CD4-positive, CD25-positive, alpha-beta regulatory T cell (primary cell): ENCODE measurements around the gene TREX2. TPM values are rescaled to one million over a fixed set of nuclear protein-coding genes. Genes with fewer than 3 reads are reported as not detected.

ENCODE experiments used
- ATAC-seq, 2 donors: fragments of 150-1000 bp; cut with Tn5 transposase; one replicate each; pipeline ENCODE4 v1.10.0; 2021; ENCODE audit warnings: low read depth in 2 of 2, moderate number of reproducible peaks in 2 of 2, moderate library complexity in 1 of 2
- DNase-seq, 3 donors: peaks; one replicate each; pipeline versions ENCODE4 v3.0.0 to v3.0.0-alpha.2; 2012 to 2022; ENCODE audit warnings: mixed read lengths in 1 of 3
- H3K27ac ChIP-seq: one replicate; pipeline ENCODE4 v1.7.0; 2013; ENCODE audit warnings: mild to moderate bottlenecking, low read length; ENCODE audit not compliant: insufficient read depth, poor library complexity, severe bottlenecking
- H3K27me3 ChIP-seq: one replicate; pipeline ENCODE4 v1.7.0; 2013; ENCODE audit warnings: low read length; ENCODE audit not compliant: control insufficient read depth, insufficient read depth
- H3K36me3 ChIP-seq: one replicate; pipeline ENCODE4 v1.7.0; 2013; ENCODE audit warnings: mild to moderate bottlenecking, low read length, moderate library complexity; ENCODE audit not compliant: control insufficient read depth, insufficient read depth
- H3K4me1 ChIP-seq: 2 replicates; pipeline ENCODE4 v1.7.0; 2013; ENCODE audit warnings: mild to moderate bottlenecking, low read length; ENCODE audit not compliant: insufficient read depth, control insufficient read depth, poor library complexity, severe bottlenecking
- H3K4me3 ChIP-seq: one replicate; pipeline ENCODE4 v1.7.0; 2013; ENCODE audit warnings: low read depth, mild to moderate bottlenecking, low read length, moderate library complexity
- H3K9me3 ChIP-seq, 2 experiments: 1 replicate in 1 of 2; 2 replicates in 1 of 2; pipeline ENCODE4 v1.7.0; 2013; ENCODE audit warnings: low read length in 2 of 2, mild to moderate bottlenecking in 1 of 2, moderate library complexity in 1 of 2; ENCODE audit not compliant: control insufficient read depth in 2 of 2
- H3K27ac Mint-ChIP-seq, 3 donors: one replicate each; pipeline ENCODE4 v1.8.0; 2020 to 2022; ENCODE audit warnings: mild to moderate bottlenecking in 3 of 3, mixed read lengths in 3 of 3, moderate library complexity in 2 of 3
- H3K27me3 Mint-ChIP-seq: one replicate; pipeline ENCODE4 v1.8.0; 2022; ENCODE audit warnings: mild to moderate bottlenecking, mixed read lengths
- H3K36me3 Mint-ChIP-seq: one replicate; pipeline ENCODE4 v1.8.0; 2020; ENCODE audit warnings: mixed read lengths
- H3K4me1 Mint-ChIP-seq, 4 donors: one replicate each; pipeline ENCODE4 v1.8.0; 2020 to 2022; ENCODE audit warnings: mixed read lengths in 4 of 4, mild to moderate bottlenecking in 1 of 4
- H3K4me3 Mint-ChIP-seq, 4 donors: one replicate each; pipeline ENCODE4 v1.8.0; 2020 to 2022; ENCODE audit warnings: mild to moderate bottlenecking in 4 of 4, mixed read lengths in 4 of 4, moderate library complexity in 3 of 4
- H3K9me3 Mint-ChIP-seq, 7 donors: one replicate each; pipeline ENCODE4 v1.8.0; 2020 to 2022; ENCODE audit warnings: mixed read lengths in 7 of 7, mild to moderate bottlenecking in 3 of 7, moderate library complexity in 2 of 7
- polyA plus RNA-seq, 4 donors: library from polyadenylated mRNA; unstranded; fragments of 300-500 nt; fragmentation: Illumina TruSeq; gene quantifications; one replicate each; pipeline ENCODE4 v1.2.3, GENCODE V29; 2021
- total RNA-seq: library from RNA; stranded (reverse); gene quantifications from one replicate; pipeline ENCODE4 v1.2.3, GENCODE V29; 2022

Gene TREX2
- total and polyA plus RNA-seq, 5 donors from 2014 or later = 0.30 to 3.8 (median 0.71) TPM

DNA sequence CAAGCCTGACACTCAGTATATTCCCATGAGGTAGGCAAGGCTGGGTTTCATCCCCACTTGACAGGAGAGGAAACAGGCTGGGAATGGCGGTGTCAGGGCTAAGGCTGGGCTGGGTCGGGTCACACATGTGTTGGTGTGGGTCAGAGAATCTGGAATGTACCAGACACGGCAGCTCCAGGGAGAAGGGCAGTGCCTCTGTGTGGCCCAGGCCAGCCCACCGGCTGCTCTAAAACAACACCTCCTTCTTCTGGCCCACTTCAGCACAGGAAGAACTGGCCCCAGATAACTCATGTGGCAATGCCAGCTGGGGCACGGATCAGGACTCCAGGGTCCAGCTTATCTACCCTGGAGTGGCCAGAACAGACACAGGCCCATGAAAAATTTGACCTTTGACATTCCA is 18.3 kb upstream of the TREX2 start:
- Histone ChIP-seq H3K4me3 (no peak overlapping the region), H3K9me3 (no peaks in the 10 kb centered on the region), H3K27ac (no peak overlapping the region), H3K27me3 (no peaks in the 10 kb centered on the region), H3K4me1 (peaks cover 9% of the 10 kb centered on the region), H3K36me3 (peaks cover 13% of the 10 kb centered on the region)
- DNase-seq = no peak
- Mint-ChIP-seq H3K4me3 (no peak overlapping the region), H3K9me3 (no peaks in the 10 kb centered on the region), H3K36me3 (peaks cover 10% of the 10 kb centered on the region), H3K4me1 (peaks cover 0 to 16% (median 3%) of the 10 kb centered on the region in 4 donors), H3K27me3 (no peaks in the 10 kb centered on the region), H3K27ac (no peak overlapping the region)
- ATAC-seq = no peak

DNA sequence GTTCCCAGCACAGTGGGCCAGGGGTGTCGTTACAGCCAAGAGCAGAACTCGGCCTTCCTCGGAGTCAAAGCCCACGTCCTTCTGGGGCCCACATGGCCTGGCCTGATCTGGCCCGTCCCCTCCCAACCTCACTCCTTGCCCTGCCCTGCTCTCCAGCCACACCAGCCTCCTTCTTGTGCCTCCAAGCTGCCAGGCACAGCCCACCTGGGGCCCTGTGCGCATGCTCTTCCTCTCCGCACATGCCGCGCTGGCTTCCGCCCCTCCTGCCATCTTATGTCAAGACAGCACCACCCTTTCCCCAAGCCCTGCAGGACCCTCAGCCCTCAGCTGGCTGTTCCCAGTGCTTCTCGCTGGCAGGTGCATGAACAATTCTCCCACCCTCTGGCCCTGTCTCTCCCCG is 17.7 kb upstream of the TREX2 start:
- no peaks in the 10 kb centered on the region for H3K27me3 Mint-ChIP-seq
- H3K36me3 ChIP-seq = peaks cover 13% of the 10 kb centered on the region
- peaks cover 0 to 13% (median 2%) of the 10 kb centered on the region in 4 donors for H3K4me1 Mint-ChIP-seq
- no peak overlapping the region for H3K27ac Mint-ChIP-seq
- no peaks in the 10 kb centered on the region for H3K9me3 ChIP-seq
- peaks cover 3% of the 10 kb centered on the region for H3K4me1 ChIP-seq
- no peaks in the 10 kb centered on the region for H3K27me3 ChIP-seq
- H3K9me3 Mint-ChIP-seq = no peaks in the 10 kb centered on the region
- no peak for DNase-seq
- peak overlapping the region in 1 of 4 donors; percentile 27 for H3K4me3 Mint-ChIP-seq
- H3K36me3 Mint-ChIP-seq = peaks cover 15% of the 10 kb centered on the region
- ATAC-seq = no peak
- no peak overlapping the region for H3K27ac ChIP-seq
- H3K4me3 ChIP-seq = no peak overlapping the region

DNA sequence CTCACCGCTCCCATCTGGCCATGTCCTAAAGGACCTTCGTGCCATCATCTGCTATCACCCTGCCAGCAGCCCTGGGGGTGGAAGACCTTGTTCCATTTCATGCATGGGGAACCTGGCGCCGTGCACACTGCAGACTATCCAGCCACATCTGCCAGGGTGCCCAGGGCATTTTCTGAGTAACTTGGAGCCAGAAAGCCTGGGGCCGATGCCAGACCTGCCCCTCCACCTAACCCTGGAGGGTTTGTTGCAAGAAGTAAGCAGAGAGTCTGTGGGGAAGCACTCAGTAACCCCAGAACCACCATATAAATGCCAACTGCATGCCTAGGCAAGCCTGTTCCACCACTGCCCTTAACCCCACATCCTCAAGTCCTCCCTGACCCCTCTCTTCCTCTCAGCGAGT is 17.2 kb upstream of the TREX2 start:
- ATAC-seq = no peak
- peaks cover 0 to 12% (median 2%) of the 10 kb centered on the region in 4 donors for H3K4me1 Mint-ChIP-seq
- H3K36me3 Mint-ChIP-seq = peaks cover 17% of the 10 kb centered on the region

DNA sequence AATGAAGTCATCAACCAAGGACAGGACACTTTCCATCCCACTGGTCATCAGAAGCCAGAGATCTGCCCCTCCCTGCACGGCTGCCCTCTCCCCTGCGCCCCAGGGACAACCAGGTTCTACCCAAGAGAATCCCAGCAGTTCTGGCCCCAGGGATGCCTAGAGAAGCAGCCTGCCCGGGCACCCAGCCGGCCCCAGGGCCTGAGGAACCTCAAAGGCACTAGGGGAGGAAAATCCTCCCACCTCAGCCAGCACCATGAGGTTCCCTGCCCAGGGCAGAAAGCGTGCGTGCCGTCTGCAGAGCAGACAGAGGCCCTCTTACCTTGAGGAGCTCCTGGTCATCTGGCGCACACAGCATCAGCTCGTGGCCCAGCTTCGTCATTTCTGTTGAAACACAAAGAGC is 16.4 kb upstream of the TREX2 start:
- Mint-ChIP-seq H3K36me3 (peaks cover 17% of the 10 kb centered on the region), H3K27ac (no peak overlapping the region), H3K9me3 (no peaks in the 10 kb centered on the region), H3K4me3 (no peak overlapping the region), H3K27me3 (no peaks in the 10 kb centered on the region), H3K4me1 (peaks cover 0 to 6% (median 1%) of the 10 kb centered on the region in 4 donors)
- DNase-seq (no peak), ATAC-seq (no peak)
- no peaks in the 10 kb centered on the region for H3K9me3 ChIP-seq
- no peak overlapping the region for H3K27ac ChIP-seq
- H3K36me3 ChIP-seq = peaks cover 13% of the 10 kb centered on the region
- H3K27me3 ChIP-seq = no peaks in the 10 kb centered on the region
- no peaks in the 10 kb centered on the region for H3K4me1 ChIP-seq
- H3K4me3 ChIP-seq = no peak overlapping the region

More for the DNA sequence above, 17.2 kb upstream of the TREX2 start:
- no peaks in the 10 kb centered on the region for H3K9me3 ChIP-seq
- peaks cover 13% of the 10 kb centered on the region for H3K36me3 ChIP-seq
- Mint-ChIP-seq H3K9me3 (no peaks in the 10 kb centered on the region), H3K4me3 (no peak overlapping the region), H3K27me3 (no peaks in the 10 kb centered on the region), H3K27ac (no peak overlapping the region)
- no peak overlapping the region for H3K4me3 ChIP-seq
- H3K4me1 ChIP-seq = no peaks in the 10 kb centered on the region
- no peak overlapping the region for H3K27ac ChIP-seq
- DNase-seq = no peak
- H3K27me3 ChIP-seq = no peaks in the 10 kb centered on the region

DNA sequence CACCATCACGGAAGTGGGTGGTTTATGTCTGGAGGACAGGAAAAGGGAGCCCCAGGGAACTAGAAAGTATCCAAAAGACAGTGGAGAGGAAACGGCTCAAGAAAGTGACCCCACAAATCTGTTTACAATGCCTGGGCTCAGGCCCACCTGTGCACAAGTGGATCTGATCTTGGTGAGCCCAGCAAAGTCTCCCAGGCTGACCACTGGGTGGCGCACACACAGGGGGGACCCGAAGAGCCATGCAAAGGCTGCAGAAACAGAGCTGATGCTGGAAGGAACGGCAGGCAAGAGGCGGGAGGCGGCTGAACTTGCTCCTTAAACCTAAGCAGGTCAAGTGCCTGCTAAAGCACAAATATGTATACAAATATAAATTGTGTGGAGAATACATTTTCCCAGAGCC is 15.0 kb upstream of the TREX2 start:
- peaks cover 0 to 4% (median 0%) of the 10 kb centered on the region in 4 donors for H3K4me1 Mint-ChIP-seq
- no peak overlapping the region for H3K27ac Mint-ChIP-seq
- H3K27me3 Mint-ChIP-seq = no peaks in the 10 kb centered on the region
- ATAC-seq = peak; percentile 52 to 69
- Histone ChIP-seq H3K27ac (no peak overlapping the region), H3K4me3 (no peak overlapping the region), H3K27me3 (no peaks in the 10 kb centered on the region), H3K4me1 (no peaks in the 10 kb centered on the region), H3K36me3 (peaks cover 17% of the 10 kb centered on the region), H3K9me3 (no peaks in the 10 kb centered on the region)
- H3K4me3 Mint-ChIP-seq = no peak overlapping the region
- DNase-seq = peak; percentile 13 to 56 (median 35)
- peaks cover 17% of the 10 kb centered on the region for H3K36me3 Mint-ChIP-seq
- no peaks in the 10 kb centered on the region for H3K9me3 Mint-ChIP-seq

DNA sequence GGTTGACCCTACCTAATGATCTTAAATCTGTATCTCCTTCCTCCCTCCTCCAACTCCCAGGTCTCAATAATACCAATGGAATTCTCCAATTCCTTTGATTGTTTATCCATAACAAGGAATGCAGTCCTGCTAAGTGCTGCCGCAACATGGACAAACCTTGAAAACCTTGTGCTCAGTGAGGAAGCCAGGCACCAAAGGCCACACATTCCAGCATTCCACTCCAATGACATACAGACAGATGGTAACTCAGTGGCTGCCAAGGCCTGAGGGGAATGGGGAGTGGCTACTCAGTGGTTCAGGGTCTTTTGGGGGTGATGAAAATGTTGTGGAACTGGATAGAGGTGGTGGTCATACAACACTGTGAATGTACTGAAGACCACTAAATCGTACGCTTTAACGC is 14.1 kb upstream of the TREX2 start:
- Histone ChIP-seq H3K4me3 (no peak overlapping the region), H3K27me3 (no peaks in the 10 kb centered on the region), H3K27ac (no peak overlapping the region), H3K4me1 (no peaks in the 10 kb centered on the region), H3K36me3 (peaks cover 17% of the 10 kb centered on the region), H3K9me3 (no peaks in the 10 kb centered on the region)
- DNase-seq (no peak), ATAC-seq (no peak)
- H3K9me3 Mint-ChIP-seq = no peaks in the 10 kb centered on the region
- H3K4me1 Mint-ChIP-seq = peaks cover 0 to 4% (median 0%) of the 10 kb centered on the region in 4 donors
- peaks cover 17% of the 10 kb centered on the region for H3K36me3 Mint-ChIP-seq
- H3K27ac Mint-ChIP-seq = no peak overlapping the region
- H3K27me3 Mint-ChIP-seq = no peaks in the 10 kb centered on the region
- no peak overlapping the region for H3K4me3 Mint-ChIP-seq

DNA sequence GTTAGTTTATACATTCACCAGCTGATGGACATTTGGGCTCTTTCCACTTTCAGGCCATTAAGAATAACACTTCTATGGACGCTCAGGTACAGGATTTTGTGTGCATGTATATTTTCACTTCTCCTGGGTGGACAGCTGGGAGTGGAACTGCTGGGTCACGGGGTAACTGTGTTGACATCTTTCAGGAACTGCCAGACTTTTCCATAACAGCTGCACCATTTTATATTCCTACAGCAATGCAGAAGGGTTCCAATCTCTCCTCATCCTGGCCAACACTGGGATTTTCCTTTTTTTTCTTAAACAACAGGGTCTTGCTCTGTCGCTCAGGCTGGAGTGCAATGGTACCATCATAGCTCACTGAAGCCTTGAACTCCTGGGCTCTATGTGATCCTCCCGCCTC is 12.6 kb upstream of the TREX2 start:
- Mint-ChIP-seq H3K27ac (no peak overlapping the region), H3K36me3 (peaks cover 17% of the 10 kb centered on the region), H3K4me3 (no peak overlapping the region), H3K4me1 (no peaks in the 10 kb centered on the region), H3K27me3 (no peaks in the 10 kb centered on the region), H3K9me3 (no peaks in the 10 kb centered on the region)
- Histone ChIP-seq H3K4me3 (no peak overlapping the region), H3K27me3 (no peaks in the 10 kb centered on the region), H3K9me3 (no peaks in the 10 kb centered on the region), H3K36me3 (peaks cover 17% of the 10 kb centered on the region), H3K4me1 (no peaks in the 10 kb centered on the region), H3K27ac (no peak overlapping the region)
- ATAC-seq (no peak), DNase-seq (no peak)

DNA sequence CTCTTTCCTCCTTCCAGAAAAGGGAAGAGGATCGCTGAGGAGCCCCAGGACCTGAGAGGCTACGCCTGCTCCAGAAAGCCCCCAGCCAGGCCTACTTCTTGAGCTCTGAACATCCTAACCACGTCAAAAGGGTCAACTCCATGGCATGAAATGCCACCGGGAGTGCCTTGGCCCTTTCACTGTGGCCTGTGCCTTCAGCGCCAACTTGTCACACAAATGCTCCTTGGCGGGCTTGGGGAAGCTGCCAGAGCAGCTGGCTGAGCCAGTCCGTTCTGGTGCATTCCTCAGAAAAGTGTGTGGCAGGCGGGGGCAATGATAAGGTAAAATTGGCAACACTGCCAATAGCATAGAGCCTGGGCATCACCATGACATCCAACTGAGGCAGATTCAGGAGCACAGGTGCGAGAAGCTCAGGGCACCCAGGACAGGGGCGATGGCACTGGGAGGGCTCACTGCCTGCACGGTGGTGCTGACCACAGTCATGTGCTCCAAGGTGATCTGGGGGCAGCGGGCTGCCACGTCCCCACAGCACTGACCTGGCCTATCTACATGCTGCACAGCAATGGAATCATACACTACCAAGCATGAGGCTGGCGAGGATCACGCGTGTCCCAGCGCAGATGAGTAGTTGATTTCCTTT is 12.1 kb upstream of the TREX2 start:
- Mint-ChIP-seq H3K4me3 (no peak overlapping the region), H3K9me3 (no peaks in the 10 kb centered on the region), H3K27me3 (no peaks in the 10 kb centered on the region), H3K4me1 (no peaks in the 10 kb centered on the region), H3K36me3 (peaks cover 17% of the 10 kb centered on the region), H3K27ac (no peak overlapping the region)
- Histone ChIP-seq H3K9me3 (no peaks in the 10 kb centered on the region), H3K4me3 (no peak overlapping the region), H3K27me3 (no peaks in the 10 kb centered on the region), H3K27ac (no peak overlapping the region), H3K4me1 (no peaks in the 10 kb centered on the region), H3K36me3 (peaks cover 17% of the 10 kb centered on the region)
- ATAC-seq = no peak
- no peak for DNase-seq
